SK-N-MC (cell line): ENCODE results near the gene GLRA2.

Experiments used
- DNase-seq: peaks from one replicate; pipeline ENCODE4 v3.0.0-alpha.2; 2011; ENCODE audit warnings: low read depth, low spot score
- H3K27ac ChIP-seq: fragments of 200-600 bp; sonication (generic); 2 replicates; pipeline ENCODE4 v1.5.1; 2016; ENCODE audit warnings: mixed run types
- H3K36me3 ChIP-seq: fragments of 200-600 bp; sonication (generic); 2 replicates; pipeline ENCODE4 v1.6.1; 2017; ENCODE audit warnings: antibody characterized with exemption, low read length, mixed read lengths; ENCODE audit not compliant: insufficient read depth
- H3K4me3 ChIP-seq: fragments of 200-600 bp; sonication (generic); 2 replicates; pipeline ENCODE4 v1.5.1; 2016
- H3K9ac ChIP-seq: fragments of 200-600 bp; sonication (generic); 2 replicates; pipeline ENCODE4 v1.8.0; 2017; ENCODE audit warnings: mixed run types, mixed read lengths; ENCODE audit not compliant: insufficient read length
- H3K9me3 ChIP-seq: fragments of 200-600 bp; sonication (generic); 2 replicates; pipeline ENCODE4 v1.6.1; 2017; ENCODE audit warnings: low read depth, mild to moderate bottlenecking, antibody characterized with exemption, low read length, moderate library complexity, mixed read lengths
- EZH2 ChIP-seq: fragments of 200-600 bp; sonication (generic); IDR thresholded peaks from one replicate; pipeline ENCODE4 v1.6.1; 2017; ENCODE audit warnings: antibody characterized with exemption
- FOXP2 ChIP-seq: optimal IDR thresholded peaks from 2 replicates; pipeline ENCODE3; 2011; ENCODE audit warnings: mild to moderate bottlenecking, moderate library complexity; ENCODE audit not compliant: insufficient read depth; ENCODE audit errors: extremely low read length, control extremely low read depth
- POLR2AphosphoS5 ChIP-seq: IDR thresholded peaks from 2 replicates; pipeline ENCODE4 v1.6.1; 2012; ENCODE audit warnings: mild to moderate bottlenecking, low read depth, low read length, borderline replicate concordance

Gene GLRA2

DNA sequence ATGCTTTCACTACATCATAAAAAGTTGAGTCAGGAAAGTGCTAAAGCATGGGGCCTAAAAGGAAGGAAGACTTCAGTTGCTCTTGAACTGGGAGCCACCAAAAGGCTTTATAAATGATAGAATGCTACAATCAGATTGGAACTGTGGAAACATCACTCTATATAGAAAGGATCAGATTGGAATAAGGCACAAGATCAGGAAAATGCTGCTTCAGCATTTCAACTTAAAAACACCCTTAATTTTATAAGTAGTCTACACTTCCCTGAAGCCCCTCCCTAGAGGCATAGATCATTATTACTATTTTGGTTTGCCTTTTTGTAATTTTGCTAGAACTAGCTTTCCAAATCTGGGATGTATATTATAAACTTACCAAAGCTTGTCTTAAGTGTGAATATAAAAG lies 172.8 kb downstream of the GLRA2 start:
- DNase-seq, result no peak
- no peak overlapping the region for H3K4me3 ChIP-seq
- no peaks in the 10 kb centered on the region for H3K36me3 ChIP-seq
- H3K9me3 ChIP-seq, result no peaks in the 10 kb centered on the region
- no peak overlapping the region for H3K9ac ChIP-seq
- TF ChIP-seq EZH2 (no peak), FOXP2 (no peak)
- no peak overlapping the region for H3K27ac ChIP-seq

DNA sequence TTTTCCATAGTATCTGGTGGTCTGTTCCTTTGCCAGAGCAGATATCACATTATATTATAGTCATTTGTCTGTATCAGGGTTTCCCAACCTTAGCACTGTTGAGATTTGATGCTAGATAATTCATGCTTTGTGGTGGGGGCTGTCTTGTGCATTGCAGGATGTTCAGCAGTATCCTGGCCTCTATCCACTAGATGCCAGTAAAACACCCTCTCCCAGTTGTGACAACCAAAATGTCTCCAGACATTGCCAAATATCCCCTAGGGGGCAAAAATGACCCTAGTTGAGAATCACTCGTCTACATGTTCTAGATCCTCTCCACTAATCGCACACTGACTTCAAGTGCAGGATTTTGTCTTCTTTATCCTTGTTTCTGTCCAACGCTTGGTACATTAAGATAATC lies 182.8 kb downstream of the GLRA2 start:
- Histone ChIP-seq H3K36me3 (no peaks in the 10 kb centered on the region), H3K4me3 (no peak overlapping the region), H3K9ac (no peak overlapping the region), H3K27ac (no peak overlapping the region), H3K9me3 (no peaks in the 10 kb centered on the region)
- no peak for DNase-seq
- TF ChIP-seq POLR2AphosphoS5, result no peak
- no peak for TF ChIP-seq FOXP2
- no peak for TF ChIP-seq EZH2

DNA sequence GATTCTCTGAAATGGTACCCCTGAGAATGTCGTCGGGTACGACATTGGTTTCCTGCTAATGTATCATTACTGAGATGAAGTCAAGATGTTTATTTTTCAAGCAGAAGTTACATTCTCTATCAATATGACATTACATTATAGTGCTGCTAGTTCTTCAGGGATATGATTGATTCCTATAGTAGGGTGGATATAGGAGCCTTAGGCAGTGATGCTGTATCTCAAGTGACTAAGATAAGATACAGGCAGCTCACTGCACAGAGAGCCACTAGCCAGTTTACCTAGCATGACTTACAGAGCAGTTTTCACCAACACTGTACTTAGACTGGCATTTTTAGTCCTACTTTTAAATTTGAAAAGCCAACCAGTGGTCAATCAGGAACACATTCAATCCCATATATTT lies 188.6 kb downstream of the GLRA2 start:
- TF ChIP-seq FOXP2 (no peak), EZH2 (no peak), POLR2AphosphoS5 (no peak)
- Histone ChIP-seq H3K4me3 (no peak overlapping the region), H3K36me3 (no peaks in the 10 kb centered on the region), H3K9me3 (no peaks in the 10 kb centered on the region), H3K27ac (no peak overlapping the region), H3K9ac (no peak overlapping the region)
- DNase-seq, result no peak

DNA sequence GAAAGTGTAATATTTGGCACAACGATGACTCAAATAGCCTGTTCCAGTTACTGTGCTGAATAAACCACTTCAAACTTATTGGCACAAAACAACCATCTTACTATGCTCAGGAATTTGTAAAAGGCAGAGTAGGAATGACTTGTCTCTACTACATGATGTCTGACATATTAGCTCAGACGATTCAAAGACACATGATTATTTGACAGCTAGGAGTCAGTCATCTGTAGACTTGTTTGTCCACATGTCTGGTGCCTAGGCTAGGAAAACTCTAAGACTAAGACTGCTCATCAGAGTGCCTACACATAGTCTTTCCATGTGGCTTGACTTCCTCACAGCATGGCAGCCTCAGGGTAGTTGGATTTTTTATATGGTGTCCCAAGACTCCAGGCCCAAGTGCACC lies 189.1 kb downstream of the GLRA2 start:
- H3K27ac ChIP-seq, result no peak overlapping the region
- no peak overlapping the region for H3K9ac ChIP-seq
- no peaks in the 10 kb centered on the region for H3K9me3 ChIP-seq
- H3K36me3 ChIP-seq, result no peaks in the 10 kb centered on the region
- no peak for TF ChIP-seq FOXP2
- no peak for TF ChIP-seq EZH2
- no peak for TF ChIP-seq POLR2AphosphoS5
- no peak for DNase-seq
- no peak overlapping the region for H3K4me3 ChIP-seq

DNA sequence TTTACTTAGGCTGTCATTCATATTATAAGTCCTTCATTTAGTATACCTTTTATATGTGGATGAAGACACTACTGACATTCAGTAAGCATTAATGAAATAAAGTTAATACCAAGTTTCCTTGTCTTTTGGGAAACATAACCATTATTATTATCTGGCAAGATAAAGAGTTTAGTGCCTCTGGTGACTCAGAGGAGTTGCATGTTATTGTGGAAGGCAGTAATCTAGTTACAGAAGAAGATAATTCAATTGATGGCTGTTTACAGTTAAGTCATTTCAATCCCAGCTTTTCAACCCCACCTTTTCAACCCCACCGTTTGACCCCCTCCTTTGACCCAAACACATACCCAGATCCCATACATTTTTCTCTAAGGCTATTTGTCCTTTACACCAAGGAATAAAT lies 199.7 kb downstream of the GLRA2 start:
- H3K9ac ChIP-seq, result no peak overlapping the region
- H3K27ac ChIP-seq, result no peak overlapping the region

DNA sequence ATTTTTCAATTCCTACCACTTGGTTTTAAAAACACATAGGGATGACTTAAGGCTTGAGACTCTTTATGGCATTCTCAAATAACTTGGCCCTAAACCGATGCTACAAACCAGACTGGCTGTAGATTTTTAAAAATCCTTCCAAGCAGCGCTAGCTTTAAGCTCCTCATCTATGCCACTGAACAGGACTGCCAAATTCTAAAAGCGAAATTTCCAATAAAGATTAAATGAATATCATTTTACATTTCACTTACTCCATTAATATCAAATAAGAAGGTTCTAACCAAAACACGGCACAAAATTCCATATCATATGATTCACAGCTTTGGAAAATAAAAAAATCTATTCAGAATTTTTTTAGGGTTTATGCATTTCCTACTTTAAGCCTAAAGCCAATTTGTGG lies 209.3 kb downstream of the GLRA2 start:
- no peak overlapping the region for H3K27ac ChIP-seq
- no peak overlapping the region for H3K9ac ChIP-seq
- TF ChIP-seq POLR2AphosphoS5, result no peak
- no peak for TF ChIP-seq FOXP2
- TF ChIP-seq EZH2, result no peak
- H3K36me3 ChIP-seq, result no peaks in the 10 kb centered on the region
- H3K9me3 ChIP-seq, result no peaks in the 10 kb centered on the region
- H3K4me3 ChIP-seq, result no peak overlapping the region
- DNase-seq, result no peak

More for the DNA sequence above, 199.7 kb downstream of the GLRA2 start:
- no peaks in the 10 kb centered on the region for H3K9me3 ChIP-seq
- no peak overlapping the region for H3K4me3 ChIP-seq
- DNase-seq, result no peak
- H3K36me3 ChIP-seq, result no peaks in the 10 kb centered on the region
- no peak for TF ChIP-seq POLR2AphosphoS5
- no peak for TF ChIP-seq EZH2
- no peak for TF ChIP-seq FOXP2

DNA sequence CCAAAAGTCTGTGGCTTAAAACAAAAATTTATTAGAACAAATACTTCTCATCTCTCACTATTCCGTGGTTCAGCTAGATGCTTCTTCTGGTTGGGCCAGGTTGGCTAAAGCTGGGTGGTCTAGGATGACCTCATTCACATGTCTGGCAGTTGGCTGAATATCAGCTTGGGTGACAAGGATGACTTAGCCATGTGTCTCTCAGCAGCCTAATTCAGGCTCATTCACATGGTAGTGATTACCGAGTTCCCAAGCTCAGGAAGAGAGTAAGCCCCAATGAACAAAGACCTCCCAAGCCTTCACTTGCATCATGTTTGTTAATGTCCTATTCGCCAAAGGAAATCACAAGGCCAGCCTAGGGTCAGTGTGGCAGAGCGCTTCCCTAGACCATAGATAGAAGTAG lies 224.1 kb downstream of the GLRA2 start:
- H3K4me3 ChIP-seq, result no peak overlapping the region
- no peaks in the 10 kb centered on the region for H3K9me3 ChIP-seq
- DNase-seq, result no peak
- TF ChIP-seq FOXP2 (no peak), EZH2 (no peak), POLR2AphosphoS5 (no peak)
- no peaks in the 10 kb centered on the region for H3K36me3 ChIP-seq
- H3K9ac ChIP-seq, result no peak overlapping the region
- no peak overlapping the region for H3K27ac ChIP-seq

DNA sequence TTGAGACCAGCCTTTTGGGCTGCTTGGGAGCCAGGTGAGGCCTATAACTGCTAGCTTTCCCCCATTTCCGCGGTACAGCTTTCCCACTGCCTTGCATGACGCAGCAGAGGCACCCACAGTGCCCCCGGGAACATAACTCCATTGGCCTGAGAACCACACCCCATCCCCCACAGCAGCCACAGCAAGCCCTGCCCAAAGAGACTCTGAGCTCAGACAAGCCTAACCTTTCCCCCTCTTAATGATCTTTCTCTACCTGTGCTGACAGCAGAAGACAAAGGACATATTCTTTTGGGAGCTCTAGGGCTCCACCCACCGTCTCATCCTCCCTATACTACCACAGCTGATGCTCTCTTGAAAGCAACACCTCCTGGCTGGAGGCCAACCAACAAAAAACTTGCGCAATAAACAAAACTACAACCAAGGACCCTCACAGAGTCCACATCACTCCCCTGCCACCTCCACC lies 228.7 kb downstream of the GLRA2 start:
- no peak for DNase-seq
- TF ChIP-seq FOXP2, result no peak
- TF ChIP-seq POLR2AphosphoS5, result no peak
- TF ChIP-seq EZH2, result no peak
- Histone ChIP-seq H3K9ac (no peak overlapping the region), H3K36me3 (no peaks in the 10 kb centered on the region), H3K9me3 (no peaks in the 10 kb centered on the region), H3K27ac (no peak overlapping the region), H3K4me3 (no peak overlapping the region)

DNA sequence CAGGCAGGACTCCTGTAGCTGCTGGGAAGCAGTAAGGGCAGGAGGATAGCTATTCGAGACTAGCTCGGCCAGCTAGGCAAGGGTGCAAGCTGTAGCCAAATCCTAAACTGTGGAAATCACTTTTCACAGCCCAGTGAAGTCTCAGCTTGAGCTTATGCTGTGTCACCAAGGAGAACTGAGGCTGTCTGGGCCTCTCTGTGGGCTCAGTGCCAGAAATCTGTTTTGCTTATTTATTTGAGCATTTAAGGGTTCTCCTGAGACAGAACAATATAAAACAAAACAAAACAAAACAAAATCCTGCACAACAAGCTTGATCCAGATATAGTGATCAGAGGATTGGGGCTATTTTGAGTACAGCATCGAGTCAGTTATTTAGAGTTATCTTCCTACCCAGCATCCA lies 246.1 kb downstream of the GLRA2 start:
- no peak for DNase-seq
- Histone ChIP-seq H3K9me3 (no peaks in the 10 kb centered on the region), H3K4me3 (no peak overlapping the region), H3K27ac (no peak overlapping the region), H3K36me3 (no peaks in the 10 kb centered on the region; the same call in 1 of the 2 replicates), H3K9ac (no peak overlapping the region)
- no peak for TF ChIP-seq POLR2AphosphoS5
- TF ChIP-seq FOXP2, result no peak
- no peak for TF ChIP-seq EZH2

DNA sequence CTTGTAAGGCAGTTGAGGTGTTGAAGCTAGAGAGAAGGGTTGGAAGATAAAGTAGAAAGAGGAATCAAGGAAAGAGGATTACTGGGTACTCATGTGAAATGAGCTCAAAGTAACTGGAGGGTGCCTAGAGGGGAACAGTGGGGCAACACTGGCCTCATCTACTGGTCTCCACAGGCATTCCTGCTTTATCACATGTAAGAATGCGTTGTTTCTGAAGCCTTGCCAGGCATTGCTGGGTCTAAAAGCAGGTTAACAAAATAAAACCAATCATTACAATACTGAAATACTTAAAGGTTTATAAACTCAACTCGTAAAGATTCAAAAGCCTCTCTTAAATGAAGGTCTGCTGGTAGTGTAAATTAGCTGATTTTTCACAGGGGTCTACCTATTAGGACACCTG lies 247.6 kb downstream of the GLRA2 start:
- Histone ChIP-seq H3K36me3 (no peaks in the 10 kb centered on the region; the same call in 1 of the 2 replicates), H3K9me3 (no peaks in the 10 kb centered on the region), H3K9ac (no peak overlapping the region), H3K4me3 (no peak overlapping the region), H3K27ac (no peak overlapping the region)
- TF ChIP-seq EZH2 (no peak), POLR2AphosphoS5 (no peak), FOXP2 (no peak)
- no peak for DNase-seq
